Measurements from ENCODE around the gene NCKAP1. TPM values are rescaled to one million over a fixed set of nuclear protein-coding genes. Genes with fewer than 3 reads are reported as not detected.

The NCKAP1 gene, protein sequence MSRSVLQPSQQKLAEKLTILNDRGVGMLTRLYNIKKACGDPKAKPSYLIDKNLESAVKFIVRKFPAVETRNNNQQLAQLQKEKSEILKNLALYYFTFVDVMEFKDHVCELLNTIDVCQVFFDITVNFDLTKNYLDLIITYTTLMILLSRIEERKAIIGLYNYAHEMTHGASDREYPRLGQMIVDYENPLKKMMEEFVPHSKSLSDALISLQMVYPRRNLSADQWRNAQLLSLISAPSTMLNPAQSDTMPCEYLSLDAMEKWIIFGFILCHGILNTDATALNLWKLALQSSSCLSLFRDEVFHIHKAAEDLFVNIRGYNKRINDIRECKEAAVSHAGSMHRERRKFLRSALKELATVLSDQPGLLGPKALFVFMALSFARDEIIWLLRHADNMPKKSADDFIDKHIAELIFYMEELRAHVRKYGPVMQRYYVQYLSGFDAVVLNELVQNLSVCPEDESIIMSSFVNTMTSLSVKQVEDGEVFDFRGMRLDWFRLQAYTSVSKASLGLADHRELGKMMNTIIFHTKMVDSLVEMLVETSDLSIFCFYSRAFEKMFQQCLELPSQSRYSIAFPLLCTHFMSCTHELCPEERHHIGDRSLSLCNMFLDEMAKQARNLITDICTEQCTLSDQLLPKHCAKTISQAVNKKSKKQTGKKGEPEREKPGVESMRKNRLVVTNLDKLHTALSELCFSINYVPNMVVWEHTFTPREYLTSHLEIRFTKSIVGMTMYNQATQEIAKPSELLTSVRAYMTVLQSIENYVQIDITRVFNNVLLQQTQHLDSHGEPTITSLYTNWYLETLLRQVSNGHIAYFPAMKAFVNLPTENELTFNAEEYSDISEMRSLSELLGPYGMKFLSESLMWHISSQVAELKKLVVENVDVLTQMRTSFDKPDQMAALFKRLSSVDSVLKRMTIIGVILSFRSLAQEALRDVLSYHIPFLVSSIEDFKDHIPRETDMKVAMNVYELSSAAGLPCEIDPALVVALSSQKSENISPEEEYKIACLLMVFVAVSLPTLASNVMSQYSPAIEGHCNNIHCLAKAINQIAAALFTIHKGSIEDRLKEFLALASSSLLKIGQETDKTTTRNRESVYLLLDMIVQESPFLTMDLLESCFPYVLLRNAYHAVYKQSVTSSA
- 106 and 107 TPM in 2 replicates for total RNA-seq
- long read RNA-seq, full-length matches to known transcripts: 4 of 31 reads
- long read RNA-seq, partial matches to known transcripts: 26 of 31 reads
- long read RNA-seq, other reads (novel, unspliced or antisense): 1 of 31 reads

DNA sequence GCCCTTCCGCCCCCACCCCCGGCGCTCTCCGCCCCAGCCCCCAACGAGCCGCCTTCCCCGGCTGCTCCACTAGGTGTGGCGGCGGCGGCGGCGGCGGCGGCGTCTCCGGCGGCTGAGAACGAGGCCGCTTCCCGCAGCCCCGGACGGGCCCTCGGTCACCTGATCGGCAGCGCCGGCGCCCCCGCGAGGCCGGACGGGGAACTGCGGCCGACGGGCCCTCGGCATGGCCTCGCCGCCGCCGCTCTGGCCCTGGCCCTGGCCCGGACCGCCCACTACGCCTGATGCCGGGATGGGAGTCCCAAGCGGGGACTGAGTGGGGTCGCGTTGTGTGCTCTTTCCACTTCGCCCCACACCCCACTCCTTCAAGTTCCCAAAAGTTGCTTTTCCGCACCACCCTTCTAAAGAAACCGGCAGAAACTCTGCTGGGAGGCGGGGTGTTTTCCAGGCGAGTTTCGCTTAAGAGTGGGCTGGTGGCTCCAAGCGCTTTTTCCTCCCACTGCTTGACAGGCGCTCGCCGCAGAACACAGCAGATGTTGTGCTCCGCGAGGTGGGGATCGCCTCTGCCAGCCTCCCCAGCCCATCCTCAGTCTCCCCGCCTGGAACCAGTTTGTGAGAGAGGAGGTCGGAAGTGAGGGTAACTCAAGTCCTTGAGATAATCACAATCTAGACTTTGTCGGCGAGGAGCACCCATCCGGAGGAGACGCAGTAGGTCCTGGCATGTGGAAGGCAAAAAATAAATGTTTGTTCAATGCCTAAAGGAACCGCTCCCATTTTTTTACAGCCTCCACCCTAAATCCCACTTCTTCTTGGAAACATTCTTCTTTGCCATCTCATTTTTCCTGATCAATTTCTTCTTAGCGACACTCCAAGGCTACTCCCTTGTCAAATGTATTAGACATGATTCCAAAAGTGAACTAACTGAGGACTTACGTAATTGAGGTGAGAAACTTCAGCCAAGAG is at the start of gene NCKAP1:
Gene NCKAP1 (minus strand): TSS at position 117 of the 960 bp plus-strand sequence. CDS start 358 bp downstream, outside the sequence.
- H3K9me3 Mint-ChIP-seq: no peaks in the 10 kb centered on the region
- H3K4me1 Mint-ChIP-seq: peaks cover 38% of the 10 kb centered on the region
- H3K4me3 Mint-ChIP-seq: peak within 1 kb of the TSS; percentile 97
- TF ChIP-seq, protein P1, sequence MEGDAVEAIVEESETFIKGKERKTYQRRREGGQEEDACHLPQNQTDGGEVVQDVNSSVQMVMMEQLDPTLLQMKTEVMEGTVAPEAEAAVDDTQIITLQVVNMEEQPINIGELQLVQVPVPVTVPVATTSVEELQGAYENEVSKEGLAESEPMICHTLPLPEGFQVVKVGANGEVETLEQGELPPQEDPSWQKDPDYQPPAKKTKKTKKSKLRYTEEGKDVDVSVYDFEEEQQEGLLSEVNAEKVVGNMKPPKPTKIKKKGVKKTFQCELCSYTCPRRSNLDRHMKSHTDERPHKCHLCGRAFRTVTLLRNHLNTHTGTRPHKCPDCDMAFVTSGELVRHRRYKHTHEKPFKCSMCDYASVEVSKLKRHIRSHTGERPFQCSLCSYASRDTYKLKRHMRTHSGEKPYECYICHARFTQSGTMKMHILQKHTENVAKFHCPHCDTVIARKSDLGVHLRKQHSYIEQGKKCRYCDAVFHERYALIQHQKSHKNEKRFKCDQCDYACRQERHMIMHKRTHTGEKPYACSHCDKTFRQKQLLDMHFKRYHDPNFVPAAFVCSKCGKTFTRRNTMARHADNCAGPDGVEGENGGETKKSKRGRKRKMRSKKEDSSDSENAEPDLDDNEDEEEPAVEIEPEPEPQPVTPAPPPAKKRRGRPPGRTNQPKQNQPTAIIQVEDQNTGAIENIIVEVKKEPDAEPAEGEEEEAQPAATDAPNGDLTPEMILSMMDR (conservative IDR thresholded peaks at IDR 0.05): peak; percentile 90
- peak; percentile 99 for DNase-seq (ENCODE audit: low read depth, low spot score)
- no peaks in the 10 kb centered on the region for H3K36me3 Mint-ChIP-seq (ENCODE audit: low read depth)
- peak within 1 kb of the TSS; percentile 87 for H3K27ac Mint-ChIP-seq (ENCODE audit: unreplicated experiment)
- peaks cover 21% of the 10 kb centered on the region for H3K27me3 Mint-ChIP-seq (ENCODE audit: low read depth)

DNA sequence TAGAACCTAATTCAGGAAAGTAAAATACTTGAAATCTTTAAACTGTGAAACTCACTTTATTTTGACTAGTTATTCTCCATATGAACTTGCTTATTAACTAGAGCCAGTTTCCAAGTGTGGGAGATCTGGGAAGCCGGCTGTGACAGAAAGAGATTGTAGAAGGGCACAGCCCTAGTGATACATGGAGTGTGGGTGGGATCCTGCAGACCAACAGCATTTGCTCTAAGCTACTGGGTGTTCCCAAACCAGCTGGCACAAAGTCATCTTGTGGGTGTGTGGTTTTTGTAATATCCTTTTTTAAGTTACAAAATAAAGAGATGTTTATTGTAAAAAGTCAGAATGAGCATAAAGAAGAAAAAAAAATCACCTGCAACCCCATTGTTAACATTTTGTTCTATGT is 43.7 kb upstream of the NCKAP1 start:
- Mint-ChIP-seq H3K4me1 (peaks cover 8% of the 10 kb centered on the region), H3K27ac (ENCODE audit: unreplicated experiment) (no peak overlapping the region), H3K36me3 (ENCODE audit: low read depth) (no peaks in the 10 kb centered on the region), H3K9me3 (no peaks in the 10 kb centered on the region), H3K27me3 (ENCODE audit: low read depth) (peaks cover 5% of the 10 kb centered on the region), H3K4me3 (no peak overlapping the region)
- no peak for DNase-seq (ENCODE audit: low read depth, low spot score)
- TF ChIP-seq, protein P1 (conservative IDR thresholded peaks at IDR 0.05): no peak

DNA sequence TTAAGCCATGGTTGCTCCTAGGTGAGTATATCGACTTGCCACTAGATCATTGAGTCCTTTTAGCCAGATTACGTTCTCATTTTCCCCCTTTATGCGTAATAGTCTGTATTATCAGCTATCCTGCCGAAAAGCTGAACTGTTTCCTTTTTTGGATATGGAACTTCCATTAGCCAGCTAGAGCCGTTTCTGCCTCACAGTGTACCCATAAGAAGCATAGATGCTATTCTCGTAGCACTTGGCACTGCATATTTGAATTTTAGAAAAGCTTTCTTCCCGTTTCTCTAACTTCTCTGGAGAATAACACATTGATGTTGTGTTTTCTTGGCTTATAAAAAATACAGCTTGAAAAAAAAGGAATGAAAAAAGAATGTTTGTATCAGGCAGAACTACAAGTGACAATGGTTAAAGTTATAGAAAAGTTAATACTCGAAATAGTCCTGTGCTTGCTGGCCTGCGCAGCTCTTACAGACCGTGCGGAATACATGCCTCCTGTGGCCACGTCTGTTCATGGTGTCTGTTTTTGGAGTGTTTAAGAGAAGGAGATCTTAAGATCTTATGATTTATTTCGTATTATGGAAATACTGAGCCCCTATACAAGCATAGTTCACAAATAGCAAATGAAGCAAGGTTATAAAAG is 41.0 kb upstream of the NCKAP1 start:
- no peak for DNase-seq (ENCODE audit: low read depth, low spot score)
- H3K36me3 Mint-ChIP-seq (ENCODE audit: low read depth): no peaks in the 10 kb centered on the region
- H3K27me3 Mint-ChIP-seq (ENCODE audit: low read depth): peaks cover 7% of the 10 kb centered on the region
- H3K4me3 Mint-ChIP-seq: peak overlapping the region; percentile 97
- TF ChIP-seq, protein P1 (conservative IDR thresholded peaks at IDR 0.05): no peak
- no peak overlapping the region for H3K27ac Mint-ChIP-seq (ENCODE audit: unreplicated experiment)
- H3K9me3 Mint-ChIP-seq: no peaks in the 10 kb centered on the region
- peaks cover 8% of the 10 kb centered on the region for H3K4me1 Mint-ChIP-seq

DNA sequence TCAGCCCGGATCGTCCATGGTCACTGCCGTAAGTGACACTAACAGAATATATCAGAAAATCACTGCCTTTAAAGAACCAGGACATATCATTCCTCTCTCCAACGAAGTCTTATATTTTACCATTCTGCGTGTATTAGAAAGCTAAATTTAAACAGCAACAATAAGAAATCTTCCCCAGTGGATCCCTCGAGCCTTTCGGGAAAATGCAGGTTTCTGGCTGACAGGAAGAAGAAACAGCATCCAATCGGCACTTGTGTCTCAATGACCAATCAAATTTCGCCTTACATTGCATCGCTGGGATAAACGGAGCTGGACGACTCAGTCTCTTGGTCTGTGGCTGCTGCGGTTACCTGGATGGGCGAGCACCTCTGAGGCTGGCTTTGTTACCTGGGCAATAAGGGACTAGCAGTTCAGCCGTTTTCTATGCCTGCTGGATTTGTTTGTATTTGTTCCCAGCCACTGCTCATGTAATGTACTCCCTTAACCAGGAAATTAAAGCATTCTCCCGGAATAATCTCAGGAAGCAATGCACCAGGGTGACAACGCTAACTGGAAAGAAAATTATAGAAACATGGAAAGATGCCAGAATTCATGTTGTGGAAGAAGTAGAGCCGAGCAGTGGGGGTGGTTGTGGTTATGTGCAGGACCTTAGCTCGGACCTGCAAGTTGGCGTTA is 40.3 kb upstream of the NCKAP1 start, which contains the start of gene DUSP19:
Gene DUSP19 (plus strand): TSS at position 284 of the 675 bp plus-strand sequence. CDS start 187 bp downstream, at position 471.
- no peaks in the 10 kb centered on the region for H3K36me3 Mint-ChIP-seq (ENCODE audit: low read depth)
- H3K4me3 Mint-ChIP-seq: peak within 1 kb of the TSS; percentile 97
- H3K27me3 Mint-ChIP-seq (ENCODE audit: low read depth): peaks cover 9% of the 10 kb centered on the region
- TF ChIP-seq, protein P1 (conservative IDR thresholded peaks at IDR 0.05): no peak
- peaks cover 8% of the 10 kb centered on the region for H3K4me1 Mint-ChIP-seq
- no peaks in the 10 kb centered on the region for H3K9me3 Mint-ChIP-seq
- peak within 1 kb of the TSS; percentile 76 for H3K27ac Mint-ChIP-seq (ENCODE audit: unreplicated experiment)
- peak; percentile 98 for DNase-seq (ENCODE audit: low read depth, low spot score)

Data from neural crest cell (in vitro differentiated cells).